ENCODE results near the gene CD248. TPM values are rescaled to one million over a fixed set of nuclear protein-coding genes. Genes with fewer than 3 reads are reported as not detected.
A peak's percentile ranks its signal among the peaks of the same experiment; 100 is the strongest.
"Not testable (repeated sequence)": the region's sequence is repeated elsewhere in the genome, so short reads cannot be mapped to it uniquely, and the experiment has no call there.

The CD248 gene
- total RNA-seq, 2 donors from 2014 or later: 67.5 to 248 TPM

DNA sequence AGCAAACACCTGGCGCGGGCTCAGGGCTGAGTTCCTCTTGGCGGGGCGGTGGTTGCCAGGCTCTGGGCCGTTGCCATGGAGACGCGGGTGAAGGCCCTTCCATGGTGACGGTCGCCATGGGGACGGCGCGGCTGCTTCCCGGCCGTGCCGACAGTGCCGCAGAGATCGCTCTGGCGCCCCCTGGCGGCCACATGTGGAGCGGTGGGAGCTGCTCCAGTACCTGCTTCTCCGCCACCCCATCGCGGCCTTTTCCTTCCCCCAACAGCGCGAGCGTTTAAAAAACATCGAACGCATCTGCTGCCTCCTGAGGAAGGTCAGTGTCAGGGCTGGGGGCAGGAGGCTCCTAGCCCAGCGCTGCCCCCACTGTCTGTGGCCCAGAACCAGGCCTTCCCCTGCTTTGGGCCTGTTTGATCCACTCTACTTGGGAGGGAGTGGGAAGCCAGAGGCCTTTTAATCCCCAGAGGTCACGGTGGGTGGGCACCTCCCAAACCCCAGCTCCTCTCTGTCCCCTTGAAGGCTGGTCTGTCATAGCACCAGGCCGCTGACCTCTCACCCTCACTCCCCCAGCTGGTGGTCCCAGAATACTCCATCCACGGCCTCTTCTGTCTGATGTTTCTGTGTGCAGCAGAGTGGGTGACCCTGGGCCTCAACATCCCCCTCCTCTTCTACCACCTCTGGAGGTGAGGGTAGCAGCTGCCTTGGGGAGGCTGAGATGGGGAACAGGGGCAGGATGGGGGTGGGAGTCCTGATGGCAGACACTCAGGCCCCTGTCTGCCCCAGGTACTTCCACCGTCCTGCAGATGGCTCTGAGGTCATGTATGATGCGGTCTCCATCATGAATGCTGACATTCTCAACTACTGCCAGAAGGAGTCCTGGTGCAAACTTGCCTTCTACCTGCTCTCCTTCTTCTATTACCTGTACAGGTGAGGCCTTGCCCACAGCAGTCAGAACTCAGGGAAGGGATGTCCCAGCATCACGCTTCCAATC lies 34.1 kb downstream of the CD248 start:
- intact Hi-C loops (cut with DNase I): loop anchor here in 1 of 2 donors (10.0 kb wide), 1 partner anchor 58 kb away; no protein-coding TSS in a partner anchor

DNA sequence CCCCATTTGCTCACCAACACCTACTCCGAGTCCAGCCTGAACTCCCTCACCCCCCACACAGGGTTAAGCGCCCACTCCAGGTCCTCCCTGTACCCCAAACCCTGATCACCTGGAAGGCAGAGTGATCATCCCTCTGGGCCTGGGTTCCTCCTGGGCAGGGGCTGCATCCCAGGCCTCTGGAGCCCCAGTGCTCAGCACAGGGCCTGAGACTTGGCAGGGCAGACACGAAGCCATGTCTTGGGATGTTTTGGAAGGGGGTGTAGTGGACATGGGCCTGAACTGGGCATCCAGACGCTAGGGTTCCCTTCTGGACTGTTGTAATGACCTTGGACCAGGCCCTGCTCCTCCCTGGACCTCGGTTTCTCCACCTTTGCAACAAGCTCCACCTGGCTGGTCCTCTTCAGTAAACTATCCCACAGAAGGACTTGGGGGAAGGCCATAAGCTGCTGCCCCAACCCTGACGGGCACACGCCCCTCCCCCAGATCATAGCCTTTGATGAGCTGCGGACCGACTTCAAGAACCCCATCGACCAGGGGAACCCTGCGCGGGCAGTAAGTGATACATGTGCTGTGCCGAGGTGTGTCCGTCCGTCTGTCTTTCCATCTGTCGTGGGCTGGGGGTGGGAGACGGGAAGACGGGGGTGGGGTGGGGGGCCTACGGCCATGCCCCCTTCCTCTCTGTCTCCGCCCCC lies 34.9 kb downstream of the CD248 start:
- no peak for DNase-seq (ENCODE audit: low spot score)
- intact Hi-C loops (cut with DNase I): loop anchor here in 1 of 2 donors (10.0 kb wide), 1 partner anchor 57 kb away; no protein-coding TSS in a partner anchor

More for the DNA sequence above, 34.1 kb downstream of the CD248 start:
- DNase-seq (ENCODE audit: low spot score): peak; percentile 100

DNA sequence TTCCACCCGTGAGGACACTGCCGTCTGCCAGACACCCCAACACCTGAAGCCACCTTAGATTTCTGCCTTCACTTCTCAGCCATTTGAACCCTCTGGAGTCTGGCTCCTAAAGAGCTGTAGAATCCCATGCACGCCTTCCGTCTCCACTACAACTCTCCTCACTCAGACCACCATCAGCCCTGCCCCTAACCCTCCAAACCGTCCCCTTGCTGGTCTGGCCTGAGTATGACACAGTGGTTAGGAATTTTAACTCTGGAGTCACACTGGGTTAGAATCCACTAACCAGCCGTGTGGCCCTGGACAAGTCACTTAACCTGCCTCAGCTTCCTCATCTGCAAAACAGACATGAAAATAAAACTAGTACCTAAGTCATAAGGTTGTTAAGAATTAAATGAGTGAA lies 35.8 kb downstream of the CD248 start:
- intact Hi-C loops (cut with DNase I): loop anchor here in 1 of 2 donors (10.0 kb wide), 1 partner anchor 56 kb away; no protein-coding TSS in a partner anchor
- no peak for DNase-seq (ENCODE audit: low spot score)

DNA sequence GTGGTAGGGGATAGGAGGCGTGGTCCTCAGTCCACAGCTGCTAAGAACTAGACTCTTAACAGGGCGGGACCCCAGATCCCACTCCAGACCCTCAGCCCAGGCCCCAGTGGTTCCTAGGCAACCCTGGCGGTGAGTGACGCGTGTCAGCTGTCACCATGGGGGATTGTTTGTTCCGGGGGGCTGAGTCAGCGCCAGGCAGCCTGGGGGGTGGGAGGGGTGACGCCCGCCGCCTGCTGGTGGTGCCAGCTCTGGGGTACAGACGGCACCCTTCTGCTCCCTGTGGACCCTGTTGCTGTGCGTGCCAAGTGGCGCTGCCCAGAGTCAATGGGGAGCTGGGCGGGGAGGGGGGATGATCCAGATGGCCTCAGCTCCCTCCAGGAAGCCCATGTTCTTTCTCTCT lies 36.4 kb downstream of the CD248 start:
- no peak for DNase-seq (ENCODE audit: low spot score)
- intact Hi-C loops (cut with DNase I): loop anchor here in 1 of 2 donors (10.0 kb wide), 1 partner anchor 56 kb away; no protein-coding TSS in a partner anchor

DNA sequence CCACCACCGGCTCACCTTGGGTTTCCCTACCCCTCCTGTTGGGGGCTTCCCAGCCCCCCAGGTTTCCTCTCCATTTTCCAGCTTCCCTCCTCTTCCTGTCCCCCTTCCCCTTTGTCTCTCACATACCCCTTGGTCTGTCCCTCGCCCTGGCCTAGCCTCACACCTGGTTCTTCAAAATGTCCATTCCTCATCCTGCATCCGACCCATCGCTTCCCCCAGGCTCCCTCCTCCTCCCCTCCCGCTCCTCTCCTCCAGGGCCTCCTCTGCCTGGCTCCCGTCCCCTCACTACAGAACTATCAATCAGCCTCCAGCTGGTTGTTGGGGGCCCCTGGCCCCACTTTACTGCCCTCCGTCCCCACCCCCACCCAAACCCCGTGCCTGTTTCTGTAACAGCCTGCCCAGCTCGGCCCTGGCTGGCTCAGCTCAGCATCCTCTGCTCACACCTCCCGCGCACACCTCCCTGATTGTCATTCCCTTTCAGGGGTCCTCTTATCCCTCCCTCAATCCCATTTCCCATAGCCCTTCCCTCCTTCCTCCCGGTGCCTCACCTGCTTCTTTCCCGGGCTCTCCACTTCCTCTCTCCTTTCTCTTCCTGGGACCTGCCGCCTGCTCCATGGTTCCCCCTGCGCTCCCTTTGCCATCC lies 37.6 kb downstream of the CD248 start:
- DNase-seq (ENCODE audit: low spot score): no peak

DNA sequence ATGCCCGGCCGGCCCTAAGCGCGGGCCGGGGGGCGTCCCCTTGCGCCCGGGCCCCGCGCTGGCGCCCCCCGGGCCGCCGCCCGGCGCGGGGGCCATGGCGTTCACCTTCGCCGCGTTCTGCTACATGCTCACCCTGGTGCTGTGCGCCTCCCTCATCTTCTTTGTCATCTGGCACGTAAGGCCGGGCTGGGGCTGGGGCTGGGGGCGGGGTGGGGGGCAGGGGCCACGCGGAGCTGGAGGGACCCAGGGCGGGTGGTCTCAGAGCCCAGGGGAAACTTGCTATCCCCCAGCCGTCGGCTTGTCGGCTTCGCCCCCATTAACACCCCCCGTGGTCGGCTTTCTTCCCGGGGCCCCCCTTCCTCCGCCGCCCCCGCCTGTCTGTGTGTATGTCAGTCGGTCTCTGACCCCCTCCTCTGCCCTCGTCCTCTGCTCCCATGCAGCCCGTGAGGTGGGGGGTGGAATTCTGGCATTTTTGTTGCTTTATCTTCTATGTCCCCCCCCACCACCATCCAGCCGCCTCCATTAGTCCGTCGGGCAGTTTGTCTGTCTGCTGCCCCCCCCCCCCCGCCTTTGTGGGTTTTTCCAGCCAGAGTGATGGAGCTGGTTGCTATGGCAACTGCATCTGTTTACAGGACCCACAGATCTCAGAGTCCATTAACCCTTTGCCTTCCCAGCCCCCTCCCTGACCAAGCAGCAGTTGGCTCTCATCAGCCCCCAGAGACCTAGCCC lies 38.3 kb downstream of the CD248 start:
- no peak for DNase-seq (ENCODE audit: low spot score)
- intact Hi-C loops (cut with DNase I): no loop called here

More for the DNA sequence above, 37.6 kb downstream of the CD248 start:
- intact Hi-C loops (cut with DNase I): no loop called here

DNA sequence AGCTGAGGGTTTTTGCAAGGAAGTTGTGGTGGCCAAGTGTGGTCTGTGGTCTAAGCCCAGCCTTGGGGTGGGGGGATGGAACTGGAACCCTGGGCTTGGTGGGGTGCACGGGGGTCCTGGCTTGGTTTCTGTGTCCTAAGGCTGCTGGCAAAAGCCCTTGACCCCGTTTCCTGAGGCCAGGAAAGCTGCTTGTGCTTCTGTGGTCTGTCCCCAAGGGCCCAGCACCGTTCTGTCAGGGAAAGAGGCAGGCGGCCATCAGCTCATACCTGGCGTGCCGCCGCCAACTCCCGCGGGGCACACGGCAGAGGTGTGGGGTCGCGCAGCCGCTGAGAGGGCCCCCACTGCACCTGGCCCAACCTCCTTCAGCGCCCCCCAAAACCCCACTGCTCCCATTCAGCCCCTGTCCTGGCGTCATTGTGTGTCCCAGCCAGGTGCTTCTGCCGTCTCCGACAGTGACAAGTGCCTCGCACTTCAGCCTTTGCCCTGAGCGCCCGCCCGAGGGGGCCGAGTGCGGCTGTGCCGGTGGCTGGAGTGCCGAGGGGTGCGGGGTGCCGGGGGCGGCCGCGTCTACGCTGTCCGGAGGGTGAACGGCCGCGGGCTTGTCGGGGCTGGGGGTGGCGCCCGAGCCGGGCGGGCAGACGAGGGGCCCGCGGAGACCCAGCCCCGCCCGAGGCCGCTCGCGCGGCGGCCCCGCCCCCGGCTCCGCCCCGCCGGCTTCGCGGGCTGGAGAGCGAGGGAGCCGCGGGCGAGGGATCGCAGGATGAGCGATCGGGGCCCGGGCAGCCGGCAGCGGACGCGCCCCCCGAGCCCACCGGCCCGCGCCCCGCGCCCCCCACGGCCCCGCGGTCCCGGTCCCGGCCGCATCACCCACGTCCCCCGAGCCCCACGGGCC lies 39.1 kb downstream of the CD248 start, which contains the start of gene CNIH2:
TSS of gene CNIH2 (plus strand) at position 705 of the 892 bp plus-strand sequence. CDS start 282 bp downstream, outside the sequence.
- intact Hi-C loops (cut with DNase I): no loop called here
- DNase-seq (ENCODE audit: low spot score): no peak

DNA sequence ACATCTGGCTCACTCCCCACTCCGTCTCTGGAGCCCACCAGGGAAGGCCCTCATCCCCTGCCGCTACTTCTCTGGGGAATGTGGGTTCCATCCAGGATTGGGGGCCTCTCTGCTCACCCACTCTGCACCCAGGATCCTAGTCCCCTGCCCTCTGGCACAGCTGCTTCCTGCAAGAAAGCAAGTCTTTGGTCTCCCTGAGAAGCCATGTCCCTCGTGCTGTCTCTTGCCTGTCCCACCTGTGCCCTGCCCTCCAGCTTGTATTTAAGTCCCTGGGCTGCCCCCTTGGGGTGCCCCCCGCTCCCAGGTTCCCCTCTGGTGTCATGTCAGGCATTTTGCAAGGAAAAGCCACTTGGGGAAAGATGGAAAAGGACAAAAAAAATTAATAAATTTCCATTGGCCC lies 39.8 kb downstream of the CD248 start:
- intact Hi-C loops (cut with DNase I); DNase-seq (ENCODE audit: low spot score): not testable (repeated sequence)

DNA sequence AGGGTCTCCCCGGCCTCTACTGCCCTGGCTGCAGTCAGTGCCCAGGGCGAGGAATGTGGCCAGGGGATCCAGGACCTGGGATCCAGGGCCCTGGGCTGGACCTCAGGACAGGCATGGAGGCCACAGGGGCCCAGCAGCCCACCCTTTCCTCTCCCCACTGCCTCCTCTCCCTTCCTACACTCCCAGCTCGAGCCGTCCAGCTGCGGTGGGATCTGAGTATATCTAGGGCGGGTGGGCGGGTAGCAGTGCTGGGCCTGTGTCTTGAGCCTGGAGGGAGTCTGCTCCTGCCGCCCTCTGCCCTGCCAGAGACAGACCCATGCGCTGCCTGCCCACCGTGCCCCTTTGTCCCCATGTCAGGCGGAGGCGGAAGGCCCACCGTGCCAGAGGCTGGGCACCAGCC lies 40.2 kb downstream of the CD248 start:
- DNase-seq (ENCODE audit: low spot score); intact Hi-C loops (cut with DNase I): not testable (repeated sequence)

DNA sequence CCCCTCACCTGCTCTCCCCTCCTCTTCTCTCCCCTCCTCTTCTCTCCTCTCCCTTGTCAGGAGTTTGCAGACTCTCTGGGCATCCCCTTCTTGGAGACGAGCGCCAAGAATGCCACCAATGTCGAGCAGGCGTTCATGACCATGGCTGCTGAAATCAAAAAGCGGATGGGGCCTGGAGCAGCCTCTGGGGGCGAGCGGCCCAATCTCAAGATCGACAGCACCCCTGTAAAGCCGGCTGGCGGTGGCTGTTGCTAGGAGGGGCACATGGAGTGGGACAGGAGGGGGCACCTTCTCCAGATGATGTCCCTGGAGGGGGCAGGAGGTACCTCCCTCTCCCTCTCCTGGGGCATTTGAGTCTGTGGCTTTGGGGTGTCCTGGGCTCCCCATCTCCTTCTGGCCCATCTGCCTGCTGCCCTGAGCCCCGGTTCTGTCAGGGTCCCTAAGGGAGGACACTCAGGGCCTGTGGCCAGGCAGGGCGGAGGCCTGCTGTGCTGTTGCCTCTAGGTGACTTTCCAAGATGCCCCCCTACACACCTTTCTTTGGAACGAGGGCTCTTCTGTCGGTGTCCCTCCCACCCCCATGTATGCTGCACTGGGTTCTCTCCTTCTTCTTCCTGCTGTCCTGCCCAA lies 40.7 kb downstream of the CD248 start:
- DNase-seq (ENCODE audit: low spot score): no peak
- intact Hi-C loops (cut with DNase I): no loop called here

DNA sequence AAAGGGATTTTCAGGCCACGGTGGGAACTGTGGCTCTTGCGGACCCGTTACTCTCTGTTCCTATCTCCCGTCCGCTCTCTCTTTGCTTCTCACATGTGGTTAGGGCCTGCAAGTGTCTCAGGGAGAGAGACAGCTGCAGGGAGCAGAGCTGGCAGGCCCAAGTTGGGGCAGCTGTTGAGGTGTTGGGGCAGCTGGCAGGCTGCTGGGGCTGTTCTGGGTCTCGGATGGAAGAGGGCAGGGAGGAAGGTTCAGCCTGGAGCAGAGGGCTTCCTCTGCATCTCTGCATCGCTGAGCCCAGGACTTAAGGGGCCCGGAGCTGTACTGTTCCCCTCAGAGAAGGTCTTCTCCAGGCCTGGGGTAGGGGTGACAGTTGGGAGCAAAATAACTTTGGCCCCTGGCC lies 41.4 kb downstream of the CD248 start:
- DNase-seq (ENCODE audit: low spot score): no peak
- intact Hi-C loops (cut with DNase I): no loop called here

DNA sequence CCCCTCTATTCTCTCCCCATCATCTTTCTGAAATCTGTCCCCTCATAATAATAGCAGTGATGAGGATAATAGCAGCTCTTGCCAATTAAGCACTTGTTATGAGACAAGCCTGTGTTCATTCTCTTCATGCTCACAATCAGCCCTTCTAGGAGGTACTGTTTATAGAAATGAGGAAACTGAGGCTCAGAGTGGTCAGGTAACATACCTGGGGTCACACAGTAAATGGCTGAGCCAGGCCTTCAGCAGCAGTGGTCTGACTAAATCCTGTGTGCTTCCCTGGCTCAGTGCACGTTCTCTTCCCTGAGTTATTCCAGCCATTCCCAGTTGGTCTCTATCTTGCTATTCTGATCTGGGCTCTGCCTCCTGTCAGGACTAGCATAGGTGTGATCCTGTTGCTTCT lies 42.6 kb downstream of the CD248 start:
- DNase-seq (ENCODE audit: low spot score): no peak
- intact Hi-C loops (cut with DNase I): no loop called here

DNA sequence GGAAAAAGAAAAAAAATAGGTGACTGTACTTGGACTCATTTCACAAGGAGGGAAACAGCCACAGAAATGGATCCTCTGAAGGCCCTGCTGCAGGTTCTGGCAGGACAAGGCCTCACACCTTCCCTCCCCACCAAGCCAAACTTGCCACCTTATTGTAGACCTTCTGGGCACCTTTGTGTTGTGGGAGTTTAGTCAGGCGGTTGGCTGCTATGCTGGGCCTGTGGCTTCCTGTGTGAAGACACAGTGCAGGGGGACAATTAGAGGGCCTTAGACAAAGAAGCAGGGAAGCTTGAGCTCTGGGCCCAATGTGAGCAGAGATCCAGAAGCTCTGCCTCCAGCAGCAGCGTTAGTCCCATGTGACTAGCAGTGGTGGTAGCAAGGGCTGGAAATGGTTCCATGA lies 44.2 kb downstream of the CD248 start:
- intact Hi-C loops (cut with DNase I): no loop called here
- DNase-seq (ENCODE audit: low spot score): no peak

DNA sequence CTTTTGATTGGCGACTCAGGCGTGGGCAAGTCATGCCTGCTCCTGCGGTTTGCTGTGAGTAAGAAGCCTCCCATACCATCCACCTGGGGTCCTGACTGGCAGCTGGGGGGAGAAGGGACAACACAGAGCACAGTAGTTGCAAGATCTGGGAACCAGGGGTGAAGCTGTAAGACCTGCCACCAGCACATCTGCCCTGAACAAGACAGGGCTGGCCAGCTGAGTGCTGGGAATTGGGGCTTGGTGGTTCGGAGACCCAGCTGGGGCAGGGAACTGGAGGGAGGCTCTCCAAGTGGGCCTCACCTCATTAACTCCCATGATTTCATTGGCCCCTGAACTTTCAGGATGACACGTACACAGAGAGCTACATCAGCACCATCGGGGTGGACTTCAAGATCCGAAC lies 45.0 kb downstream of the CD248 start:
- intact Hi-C loops (cut with DNase I): no loop called here
- DNase-seq (ENCODE audit: low spot score): no peak

DNA sequence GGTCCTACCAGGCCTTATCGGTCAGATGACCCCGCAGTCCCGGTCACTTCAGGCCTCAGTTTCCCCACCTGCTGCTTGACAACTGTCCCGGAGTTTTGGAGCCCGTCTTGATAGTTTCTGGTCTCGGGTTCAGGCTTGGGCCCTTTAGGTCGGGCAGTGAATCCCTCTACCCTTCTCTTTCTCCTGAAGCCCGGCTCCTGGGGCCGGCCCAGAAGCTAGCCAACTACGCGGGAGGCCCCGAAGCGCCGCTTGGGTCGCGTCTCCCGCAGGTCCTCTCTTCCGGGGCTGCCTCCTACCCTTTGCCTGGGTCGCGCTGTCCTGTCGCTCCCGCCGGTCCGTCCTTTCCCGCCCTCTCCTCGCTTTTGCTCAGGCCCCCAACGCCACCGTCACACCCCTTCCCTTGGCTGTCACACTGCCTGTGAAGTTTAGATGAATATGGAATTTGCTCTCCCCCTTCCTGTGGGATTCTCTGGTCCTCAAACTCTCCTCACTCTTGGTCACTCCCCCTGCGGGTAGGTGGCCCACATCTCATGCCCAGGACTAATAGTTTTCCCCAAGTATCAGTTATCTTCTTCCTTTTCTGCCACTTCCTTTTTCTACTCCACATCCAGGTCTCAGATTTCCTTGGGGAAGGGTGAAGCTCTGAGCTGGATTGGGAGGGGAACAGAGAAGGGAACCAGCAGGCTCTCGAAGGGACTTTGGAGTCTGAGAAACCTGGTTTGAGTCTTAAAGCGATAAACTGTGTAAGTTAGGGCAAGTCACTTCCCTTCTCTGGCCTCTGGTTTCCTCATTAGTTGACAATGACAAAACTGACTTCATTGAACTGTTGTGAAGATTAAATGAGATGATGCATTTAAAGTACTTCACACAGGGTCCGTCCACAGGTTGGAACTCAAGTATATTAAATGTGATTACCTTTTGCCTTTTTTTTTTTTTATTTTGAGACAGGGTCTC lies 47.6 kb downstream of the CD248 start:
- intact Hi-C loops (cut with DNase I): no loop called here
- DNase-seq (ENCODE audit: low spot score): no peak

DNA sequence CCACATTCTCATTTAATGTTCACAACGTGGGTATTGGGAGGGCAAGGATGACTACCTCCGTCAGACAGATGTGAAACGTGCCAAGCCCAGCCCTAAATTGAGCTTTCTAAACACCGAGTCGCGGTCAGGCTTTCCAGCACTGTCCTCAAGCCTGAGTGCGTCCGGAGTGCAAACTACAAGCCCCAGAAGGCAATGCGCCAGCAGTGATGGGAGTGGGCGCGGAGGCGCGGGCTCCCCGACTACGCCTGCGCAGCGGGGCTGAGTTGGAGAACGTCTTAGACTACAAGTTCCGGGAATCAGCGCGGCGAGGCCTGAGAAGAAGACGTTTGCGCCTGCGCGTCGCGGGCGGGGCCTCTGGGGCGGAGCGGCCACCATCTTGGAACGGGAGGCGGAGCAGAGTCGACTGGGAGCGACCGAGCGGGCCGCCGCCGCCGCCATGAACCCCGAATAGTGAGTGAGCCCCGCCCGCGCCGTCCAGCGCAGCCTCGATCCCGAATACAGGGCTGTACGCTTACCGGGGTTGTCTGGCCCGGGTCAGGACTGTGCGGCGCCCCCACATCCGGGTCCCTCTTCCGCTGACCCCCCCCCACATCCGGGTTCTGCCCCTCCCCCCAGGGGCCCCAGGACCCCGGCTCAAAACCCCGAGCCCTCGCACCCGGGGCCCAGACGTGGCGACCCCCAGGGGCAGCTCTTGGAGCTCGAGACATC lies 48.4 kb downstream of the CD248 start, which contains the start of gene RAB1B:
TSS of gene RAB1B (plus strand) at position 396 of the 708 bp plus-strand sequence. CDS start at position 437, 41 bp downstream.
- intact Hi-C loops (cut with DNase I): no loop called here
- DNase-seq (ENCODE audit: low spot score): peak; percentile 100
